Heart right ventricle (tissue), 16 donors: ENCODE results near the gene AFMID. TPM values are rescaled to one million over a fixed set of nuclear protein-coding genes. Genes with fewer than 3 reads are reported as not detected.
A peak's percentile ranks its signal among the peaks of the same experiment; 100 is the strongest.

Experiments
- ATAC-seq, 8 donors: fragments of 200-7000 bp; cut with Tn5 transposase; one replicate each; pipeline ENCODE4 v1.9.1; 2020; ENCODE audit warnings: mild to moderate bottlenecking in 8 of 8, moderate library complexity in 8 of 8, moderate number of reproducible peaks in 1 of 8
- DNase-seq, 2 donors: peaks; one replicate each; pipeline ENCODE4 v3.0.0-alpha.2; 2020
- H3K27ac ChIP-seq, 10 donors: fragments of 200-600 bp; sonication (generic) in 2 of 10; one replicate each; pipeline versions ENCODE4 v1.5.0 to v1.8.0; 2020 to 2022; ENCODE audit warnings: mild to moderate bottlenecking in 3 of 10
- H3K27me3 ChIP-seq, 7 donors: fragments of 200-600 bp; one replicate each; pipeline ENCODE4 v1.8.0; 2021 to 2022; ENCODE audit warnings: mild to moderate bottlenecking in 2 of 7
- H3K36me3 ChIP-seq, 9 donors: fragments of 200-600 bp; sonication (generic) in 1 of 9; one replicate each; pipeline versions ENCODE4 v1.5.0 to v1.8.0; 2020 to 2022; ENCODE audit warnings: mild to moderate bottlenecking in 2 of 9
- H3K4me1 ChIP-seq, 9 donors: fragments of 200-600 bp; sonication (generic) in 1 of 9; one replicate each; pipeline versions ENCODE4 v1.5.0 to v1.8.0; 2020 to 2022; ENCODE audit warnings: mild to moderate bottlenecking in 4 of 9
- H3K4me3 ChIP-seq, 10 donors: fragments of 200-600 bp; sonication (generic) in 2 of 10; one replicate each; pipeline versions ENCODE4 v1.5.0 to v1.8.0; 2020 to 2022; ENCODE audit warnings: mild to moderate bottlenecking in 7 of 10, moderate library complexity in 2 of 10
- H3K9me3 ChIP-seq, 11 donors: fragments of 200-600 bp in 10 of 11; sonication (generic) in 2 of 11; one replicate each; pipeline versions ENCODE4 v1.5.0 to v1.8.0; 2013 to 2022; ENCODE audit warnings: mild to moderate bottlenecking in 2 of 11, control low read depth in 1 of 11, moderate library complexity in 1 of 11
- WGBS, 2 donors: extraction: QIAGEN DNeasy Blood & Tissue Kit; methylation state at CpG; one replicate each; pipeline ENCODE4 v1.1.7; 2013; ENCODE audit warnings: inconsistent platforms in 1 of 2; 5-methylcytosine and 5-hydroxymethylcytosine counted together
- intact Hi-C, 10 donors: fragments of 100-400 bp; cut with DNase I; formaldehyde crosslinking; loops; one replicate each; pipeline versions ENCODE4 v1.11.1 to v1.14.2; 2022
- polyA plus RNA-seq, 2 donors: library from polyadenylated mRNA; stranded (reverse); fragments of 200-250 nt; gene quantifications; one replicate each; pipeline ENCODE4 v1.2.3, GENCODE V29; 2013
- total RNA-seq, 10 donors: library from RNA; stranded (reverse); fragmentation: NEBNext Ultra II Directional in 3 of 10; extraction: Animal tissue kit (Norgen Biotek cat#: 25700) in 3 of 10; gene quantifications; one replicate each; pipeline versions ENCODE4 v1.2.1 to v1.2.4, GENCODE V29; 2021 to 2023
- TF ChIP-seq, protein P1 (sequence below), 9 donors: fragments of 200-600 bp; sonication (generic) in 2 of 9; IDR thresholded peaks; one replicate each; pipeline versions ENCODE4 v1.5.0 to v1.8.0; 2021 to 2022; ENCODE audit warnings: antibody characterized with exemption in 9 of 9, mild to moderate bottlenecking in 5 of 9, moderate library complexity in 1 of 9
- donor health status: Arrhythmogenic right ventricular cardiomyopathy.
- donor health status: ischemic (EF 13 %, LVEDD 7.1; RV severe dilation, severe dysfunction).
- donor health status: healthy with polysubstance abuse.
- donor health status: DM: no; HTN: yes; CAD: no.
- donor health status: DM: no; HTN: no; CAD: no.
- donor health status: ischemic (EF 25% LVEDD 6.9; RV normal size, moderate dysfunction).
- donor health status: ischemic (EF 25% LVEDD 5.7; RV mildly dilated, moderate dysfunction).
- donor health status: healthy.
- donor health status: DM: yes; HTN: yes; CAD: no.
- donor health status: Ischemic cardiomyopathy.
- donor health status: ischemic (EF 35%, LVEDD 5.7; RV mildly dilated, moderate dysfunction).
- donor health status: nonischemic (EF 11% LVEDD 7.7; RV severe dilation, severe dysfunction).
- donor health status: DM: yes; HTN: yes; CAD: no.
- donor health status: PGD.
- donor health status: ischemic (EF 29% LVEDD 5.4; RV normal size, mild dysfunction).
- donor health status: nonischemic (EF 23%, LVEDD 6.1; RV moderate dilation, normal function).

The AFMID gene
- total and polyA plus RNA-seq, 12 donors: 13.0 to 42.4 (median 28.2) TPM

DNA sequence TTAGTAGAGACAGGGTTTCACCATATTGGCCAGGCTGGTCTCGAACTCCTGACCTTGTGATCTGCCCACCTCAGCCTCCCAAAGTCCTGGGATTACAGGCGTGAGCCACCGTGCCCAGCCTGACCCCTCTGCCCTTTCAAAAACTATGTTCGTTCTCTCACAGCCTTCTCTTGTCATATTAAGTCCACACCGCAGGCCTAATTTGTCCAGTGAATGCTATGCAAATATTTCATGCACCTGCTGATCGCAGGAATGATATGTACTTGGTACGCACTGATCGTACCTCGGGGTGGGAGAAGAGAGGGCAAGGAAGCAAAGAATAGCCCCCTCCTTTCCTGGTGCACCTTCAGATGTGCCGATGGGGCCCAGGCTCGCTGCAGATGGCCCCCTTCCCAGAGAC lies 23.9 kb downstream of the AFMID start:
- ATAC-seq (no peak), DNase-seq (no peak)
- TF ChIP-seq, protein P1, sequence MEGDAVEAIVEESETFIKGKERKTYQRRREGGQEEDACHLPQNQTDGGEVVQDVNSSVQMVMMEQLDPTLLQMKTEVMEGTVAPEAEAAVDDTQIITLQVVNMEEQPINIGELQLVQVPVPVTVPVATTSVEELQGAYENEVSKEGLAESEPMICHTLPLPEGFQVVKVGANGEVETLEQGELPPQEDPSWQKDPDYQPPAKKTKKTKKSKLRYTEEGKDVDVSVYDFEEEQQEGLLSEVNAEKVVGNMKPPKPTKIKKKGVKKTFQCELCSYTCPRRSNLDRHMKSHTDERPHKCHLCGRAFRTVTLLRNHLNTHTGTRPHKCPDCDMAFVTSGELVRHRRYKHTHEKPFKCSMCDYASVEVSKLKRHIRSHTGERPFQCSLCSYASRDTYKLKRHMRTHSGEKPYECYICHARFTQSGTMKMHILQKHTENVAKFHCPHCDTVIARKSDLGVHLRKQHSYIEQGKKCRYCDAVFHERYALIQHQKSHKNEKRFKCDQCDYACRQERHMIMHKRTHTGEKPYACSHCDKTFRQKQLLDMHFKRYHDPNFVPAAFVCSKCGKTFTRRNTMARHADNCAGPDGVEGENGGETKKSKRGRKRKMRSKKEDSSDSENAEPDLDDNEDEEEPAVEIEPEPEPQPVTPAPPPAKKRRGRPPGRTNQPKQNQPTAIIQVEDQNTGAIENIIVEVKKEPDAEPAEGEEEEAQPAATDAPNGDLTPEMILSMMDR (IDR thresholded peaks at IDR 0.05): no peak
- no peak overlapping the region for H3K27ac ChIP-seq
- H3K4me1 ChIP-seq: peaks cover 0 to 22% (median 8%) of the 10 kb centered on the region in 9 donors
- no peaks in the 10 kb centered on the region for H3K9me3 ChIP-seq
- 82 to 92% methylated on average over 11 of the region's 11 CpGs for whole genome bisulfite sequencing, 2 donors
- intact Hi-C loops: no loop called here
- H3K36me3 ChIP-seq: peaks cover 0 to 7% (median 0%) of the 10 kb centered on the region in 9 donors
- H3K27me3 ChIP-seq: no peaks in the 10 kb centered on the region
- no peak overlapping the region for H3K4me3 ChIP-seq

DNA sequence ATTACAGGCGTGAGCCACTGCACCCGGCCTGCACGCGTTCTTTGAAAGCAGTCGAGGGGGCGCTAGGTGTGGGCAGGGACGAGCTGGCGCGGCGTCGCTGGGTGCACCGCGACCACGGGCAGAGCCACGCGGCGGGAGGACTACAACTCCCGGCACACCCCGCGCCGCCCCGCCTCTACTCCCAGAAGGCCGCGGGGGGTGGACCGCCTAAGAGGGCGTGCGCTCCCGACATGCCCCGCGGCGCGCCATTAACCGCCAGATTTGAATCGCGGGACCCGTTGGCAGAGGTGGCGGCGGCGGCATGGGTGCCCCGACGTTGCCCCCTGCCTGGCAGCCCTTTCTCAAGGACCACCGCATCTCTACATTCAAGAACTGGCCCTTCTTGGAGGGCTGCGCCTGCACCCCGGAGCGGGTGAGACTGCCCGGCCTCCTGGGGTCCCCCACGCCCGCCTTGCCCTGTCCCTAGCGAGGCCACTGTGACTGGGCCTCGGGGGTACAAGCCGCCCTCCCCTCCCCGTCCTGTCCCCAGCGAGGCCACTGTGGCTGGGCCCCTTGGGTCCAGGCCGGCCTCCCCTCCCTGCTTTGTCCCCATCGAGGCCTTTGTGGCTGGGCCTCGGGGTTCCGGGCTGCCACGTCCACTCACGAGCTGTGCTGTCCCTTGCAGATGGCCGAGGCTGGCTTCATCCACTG lies 27.0 kb downstream of the AFMID start, which contains the start of gene BIRC5:
BIRC5 (plus strand) TSS at position 238 of the 690 bp plus-strand sequence; CDS start at position 302, 64 bp downstream.
- H3K4me1 ChIP-seq: peaks cover 0 to 22% (median 8%) of the 10 kb centered on the region in 9 donors
- DNase-seq (peak; percentile 86 to 91), ATAC-seq (peak; percentile 97 to 100 (median 99))
- intact Hi-C loops: no loop called here
- no peaks in the 10 kb centered on the region for H3K36me3 ChIP-seq
- peak within 1 kb of the TSS in 1 of 10 donors; percentile 61 for H3K27ac ChIP-seq
- no peaks in the 10 kb centered on the region for H3K9me3 ChIP-seq
- TF ChIP-seq, protein P1 (IDR thresholded peaks at IDR 0.05): peak in 1 of 9 donors; percentile 9
- no peaks in the 10 kb centered on the region for H3K27me3 ChIP-seq
- 0 to 1% methylated on average over 60 of the region's 60 CpGs for WGBS, 2 donors
- H3K4me3 ChIP-seq: peak within 1 kb of the TSS; percentile 9 to 65 (median 47)

DNA sequence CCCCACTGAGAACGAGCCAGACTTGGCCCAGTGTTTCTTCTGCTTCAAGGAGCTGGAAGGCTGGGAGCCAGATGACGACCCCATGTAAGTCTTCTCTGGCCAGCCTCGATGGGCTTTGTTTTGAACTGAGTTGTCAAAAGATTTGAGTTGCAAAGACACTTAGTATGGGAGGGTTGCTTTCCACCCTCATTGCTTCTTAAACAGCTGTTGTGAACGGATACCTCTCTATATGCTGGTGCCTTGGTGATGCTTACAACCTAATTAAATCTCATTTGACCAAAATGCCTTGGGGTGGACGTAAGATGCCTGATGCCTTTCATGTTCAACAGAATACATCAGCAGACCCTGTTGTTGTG lies 27.5 kb downstream of the AFMID start:
- intact Hi-C loops: no loop called here
- DNase-seq (no peak), ATAC-seq (no peak)
- Histone ChIP-seq H3K27me3 (no peaks in the 10 kb centered on the region), H3K36me3 (peaks cover 0 to 4% (median 0%) of the 10 kb centered on the region in 9 donors), H3K9me3 (no peaks in the 10 kb centered on the region), H3K27ac (peak overlapping the region in 1 of 10 donors; percentile 61), H3K4me1 (peaks cover 0 to 22% (median 8%) of the 10 kb centered on the region in 9 donors), H3K4me3 (peak overlapping the region in 6 of 10 donors; percentile 41 to 65 (median 53))
- TF ChIP-seq, protein P1 (IDR thresholded peaks at IDR 0.05): no peak
- WGBS, 2 donors: 12 to 16% methylated on average over 5 of the region's 5 CpGs

- TF ChIP-seq, protein P1 (IDR thresholded peaks at IDR 0.05): no peak
- 90 to 91% methylated on average over 11 of the region's 11 CpGs for WGBS, 2 donors
- DNase-seq (no peak), ATAC-seq (no peak)
- Histone ChIP-seq H3K4me1 (peaks cover 0 to 22% (median 10%) of the 10 kb centered on the region in 9 donors), H3K36me3 (peaks cover 0 to 28% (median 0%) of the 10 kb centered on the region in 9 donors), H3K27ac (no peak overlapping the region), H3K27me3 (no peaks in the 10 kb centered on the region), H3K4me3 (no peak overlapping the region), H3K9me3 (no peaks in the 10 kb centered on the region)
- intact Hi-C loops: no loop called here
These were observed 32.4 kb downstream of the AFMID start for GRCh38 chr17:78219396-78220150.
